G401 (cell line): ENCODE measurements around the gene TSLP. TPM values are rescaled to one million over a fixed set of nuclear protein-coding genes. Genes with fewer than 3 reads are reported as not detected.

Experiments
- DNase-seq: peaks from one replicate; pipeline ENCODE4 v3.0.0-alpha.2; 2015; ENCODE audit warnings: low spot score
- in situ Hi-C: cut with HindIII; loops from 2 replicates; pipeline ENCODE4 v1.10.0; 2016; ENCODE audit warnings: low sequenced_read_pairs, mixed read lengths
- total RNA-seq: library from RNA; depleted of rRNA; stranded (reverse); fragments of >200 nt; shearing (Covaris generic); gene quantifications from 2 replicates; pipeline ENCODE4 v1.2.3, GENCODE V29; 2014

TSLP gene
- total RNA-seq, 1 experiment from 2014 or later, result not detected

GRCh38 chr5:111092062-111092853 lies 20.7 kb downstream of the TSLP start, which contains the start of gene WDR36:
Gene WDR36, plus strand, starts transcription at chr5:111092348. Its CDS starts 109 bp downstream, at chr5:111092457.
- DNase-seq, result peak; percentile 91
- in situ Hi-C loops, result no loop called here

- no peak for DNase-seq
- in situ Hi-C loops, result no loop called here
These were observed 24.5 kb downstream of the TSLP start for GRCh38 chr5:111095982-111096381.

GRCh38 chr5:111099058-111099778 lies 27.7 kb downstream of the TSLP start:
- no peak for DNase-seq
- in situ Hi-C loops, result no loop called here

- in situ Hi-C loops, result no loop called here
These were observed 34.9 kb downstream of the TSLP start for GRCh38 chr5:111106320-111106948.

GRCh38 chr5:111107371-111107770 lies 35.9 kb downstream of the TSLP start:
- DNase-seq, result no peak
- in situ Hi-C loops, result no loop called here

More at GRCh38 chr5:111106320-111106948, 34.9 kb downstream of the TSLP start:
- DNase-seq, result no peak

- DNase-seq, result no peak
- in situ Hi-C loops, result no loop called here
These were observed 40.4 kb downstream of the TSLP start for GRCh38 chr5:111111956-111112355.

- DNase-seq, result no peak
- in situ Hi-C loops, result no loop called here
These were observed 42.2 kb downstream of the TSLP start for GRCh38 chr5:111113678-111114077.

GRCh38 chr5:111115229-111115628 lies 43.7 kb downstream of the TSLP start:
- in situ Hi-C loops, result no loop called here

GRCh38 chr5:111116550-111116949 lies 45.0 kb downstream of the TSLP start:
- in situ Hi-C loops, result no loop called here
- no peak for DNase-seq

More at GRCh38 chr5:111115229-111115628, 43.7 kb downstream of the TSLP start:
- DNase-seq, result no peak

- DNase-seq, result no peak
- in situ Hi-C loops, result no loop called here
These were observed 45.6 kb downstream of the TSLP start for GRCh38 chr5:111117136-111117535.

- no peak for DNase-seq
- in situ Hi-C loops, result no loop called here
These were observed 47.7 kb downstream of the TSLP start for GRCh38 chr5:111119221-111119620.

GRCh38 chr5:111119856-111120255 lies 48.3 kb downstream of the TSLP start:
- in situ Hi-C loops, result no loop called here
- DNase-seq, result no peak

GRCh38 chr5:111120911-111121310 lies 49.4 kb downstream of the TSLP start:
- DNase-seq, result no peak
- in situ Hi-C loops, result no loop called here

GRCh38 chr5:111121926-111122325 lies 50.4 kb downstream of the TSLP start:
- in situ Hi-C loops, result no loop called here

GRCh38 chr5:111122398-111122797 lies 50.9 kb downstream of the TSLP start:
- no peak for DNase-seq
- in situ Hi-C loops, result no loop called here

More at GRCh38 chr5:111121926-111122325, 50.4 kb downstream of the TSLP start:
- no peak for DNase-seq

- in situ Hi-C loops, result no loop called here
- DNase-seq, result no peak
These were observed 53.3 kb downstream of the TSLP start for GRCh38 chr5:111124793-111125192.

GRCh38 chr5:111126896-111127295 lies 55.4 kb downstream of the TSLP start:
- in situ Hi-C loops, result no loop called here
- no peak for DNase-seq
